HepG2 (cell line): ENCODE results near the gene AGRN. TPM values are rescaled to one million over a fixed set of nuclear protein-coding genes. Genes with fewer than 3 reads are reported as not detected.

Source experiments
- ATAC-seq: fragments of 200-7000 bp; cut with Tn5 transposase; 3 replicates; pipeline ENCODE4 v1.9.1; 2020; ENCODE audit warnings: mild to moderate bottlenecking, moderate library complexity
- BruUV-seq: library from RNA; stranded (reverse); fragments of 400-500 nt; replicated peaks from 2 replicates; lab custom pipeline; 2021; lab: Mats Ljungman, UMichigan
- CTCF ChIA-PET: fragments of 300-600 bp; formaldehyde crosslinking; extraction: SDS; loops from one replicate; lab custom pipeline; 2021; ENCODE audit warnings: low total read pairs, inconsistent platforms, low intra/inter-chr PET ratio; lab: Yijun Ruan, JAX
- POLR2A ChIA-PET: fragments of 350-600 bp; sonication (Branson Sonifier 250); formaldehyde crosslinking; loops from one replicate; lab custom pipeline; 2020; ENCODE audit warnings: antibody characterized with exemption, inconsistent platforms; lab: Yijun Ruan, JAX
- DNase-seq: peaks from one replicate; pipeline ENCODE4 v3.0.0-alpha.2; 2015; ENCODE audit warnings: low spot score
- FAIRE-seq: peaks from 3 replicates; lab custom pipeline; 2011; peaks lifted over from hg19 to GRCh38; lab: Jason Lieb, UNC
- H2AFZ ChIP-seq: one replicate; pipeline ENCODE4 v1.6.1; 2011; ENCODE audit warnings: low read length, inconsistent platforms
- H3K27ac ChIP-seq: fragments of 300-600 bp; 3 replicates; pipeline ENCODE4 v1.8.0; 2011; ENCODE audit warnings: mixed run types, mild to moderate bottlenecking, mixed read lengths, low read length, inconsistent platforms; ENCODE audit not compliant: insufficient read depth; ENCODE audit errors: extremely low read length
- H3K27me3 ChIP-seq, 2 experiments: fragments of 200-600 bp in 1 of 2; 2 replicates in 1 of 2; 3 replicates in 1 of 2; pipeline versions ENCODE4 v1.6.0 to v1.8.0; 2011; ENCODE audit warnings: low read length in 2 of 2, mild to moderate bottlenecking in 2 of 2, moderate library complexity in 2 of 2, inconsistent platforms in 1 of 2; ENCODE audit not compliant: insufficient read depth in 2 of 2, control insufficient read depth in 1 of 2
- H3K36me3 ChIP-seq, 2 experiments: fragments of 200-600 bp in 1 of 2; replicated peaks in 1 of 2; 2 replicates in 1 of 2; 3 replicates in 1 of 2; pipeline versions ENCODE4 v1.5.1 to v1.8.0; 2011; ENCODE audit warnings: low read length in 2 of 2, inconsistent platforms in 1 of 2; ENCODE audit not compliant: insufficient read depth in 2 of 2, control insufficient read depth in 1 of 2
- H3K4me1 ChIP-seq: 2 replicates; pipeline ENCODE4 v1.5.1; 2012; ENCODE audit warnings: low read length, inconsistent platforms; ENCODE audit not compliant: insufficient read depth
- H3K4me2 ChIP-seq: 2 replicates; pipeline ENCODE4 v1.6.0; 2011; ENCODE audit warnings: low read depth, low read length, inconsistent platforms
- H3K4me3 ChIP-seq, 3 experiments: fragments of 200-600 bp in 1 of 3; sonication (generic), shearing (Covaris generic) in 1 of 3; replicated peaks in 1 of 3; 2 replicates each; pipeline ENCODE4 v1.5.1; 2011 to 2016; ENCODE audit warnings: low read length in 3 of 3, inconsistent platforms in 2 of 3, low read depth in 2 of 3, mild to moderate bottlenecking in 2 of 3, control low read depth in 1 of 3, mixed read lengths in 1 of 3; ENCODE audit not compliant: insufficient read depth in 1 of 3
- H3K79me2 ChIP-seq: one replicate; pipeline ENCODE4 v1.6.1; 2011; ENCODE audit warnings: low read length, inconsistent platforms; ENCODE audit not compliant: insufficient read depth
- H3K9ac ChIP-seq: 2 replicates; pipeline ENCODE4 v1.6.0; 2011; ENCODE audit warnings: mild to moderate bottlenecking, low read depth, low read length, inconsistent platforms; ENCODE audit not compliant: insufficient read depth
- H3K9me3 ChIP-seq: 2 replicates; pipeline ENCODE4 v1.5.1; 2012; ENCODE audit warnings: mild to moderate bottlenecking, low read length
- H4K20me1 ChIP-seq: 2 replicates; pipeline ENCODE4 v1.6.0; 2011; ENCODE audit warnings: inconsistent platforms, mild to moderate bottlenecking, low read length, moderate library complexity; ENCODE audit not compliant: insufficient read depth
- CENPBD1 ChIP-seq: sonication (generic); formaldehyde crosslinking; IDR thresholded peaks from 2 replicates; pipeline ENCODE4 v1.8.0; 2022; ENCODE audit warnings: missing genetic modification reagents, low read depth, mild to moderate bottlenecking, borderline replicate concordance
- DBP ChIP-seq: sonication (generic); formaldehyde crosslinking; IDR thresholded peaks from 2 replicates; pipeline ENCODE4 v1.4.0; 2020; ENCODE audit warnings: missing genetic modification reagents; ENCODE audit errors: not compliant biosample characterization
- MBD4 ChIP-seq: IDR thresholded peaks from 2 replicates; pipeline ENCODE4 v1.6.1; 2012; ENCODE audit warnings: low read length, inconsistent platforms, borderline replicate concordance
- MED8 ChIP-seq: sonication (generic); formaldehyde crosslinking; IDR thresholded peaks from 2 replicates; pipeline ENCODE4 v1.8.1; 2023; ENCODE audit warnings: mild to moderate bottlenecking, missing genetic modification reagents; ENCODE audit not compliant: insufficient replicate concordance
- MXD3 ChIP-seq: IDR thresholded peaks from 2 replicates; pipeline ENCODE4 v1.6.1; 2016; ENCODE audit warnings: mild to moderate bottlenecking, missing biosample characterization, missing genetic modification reagents
- NFKBIZ ChIP-seq: IDR thresholded peaks from 2 replicates; pipeline ENCODE4 v1.6.1; 2018; ENCODE audit warnings: missing genetic modification reagents, missing compliant biosample characterization
- PRPF4 ChIP-seq: fragments of 200-400 bp; formaldehyde crosslinking; IDR thresholded peaks from 2 replicates; pipeline ENCODE4 v1.6.1; 2016; ENCODE audit warnings: low read length, low read depth; ENCODE audit not compliant: poor library complexity, severe bottlenecking
- RXRA ChIP-seq: sonication (generic); formaldehyde crosslinking; IDR thresholded peaks from 2 replicates; pipeline ENCODE4 v1.5.1; 2020; ENCODE audit warnings: missing genetic modification reagents
- TBX3 ChIP-seq: fragments of 450-650 bp; IDR thresholded peaks from 2 replicates; pipeline ENCODE4 v1.6.1; 2017; ENCODE audit warnings: antibody characterized with exemption, mild to moderate bottlenecking, inconsistent platforms, borderline replicate concordance
- TFDP1 ChIP-seq: IDR thresholded peaks from 2 replicates; pipeline ENCODE4 v1.6.1; 2016; ENCODE audit warnings: missing compliant biosample characterization, missing genetic modification reagents, borderline replicate concordance
- TFE3 ChIP-seq: IDR thresholded peaks from 2 replicates; pipeline ENCODE4 v1.6.1; 2016
- ZBTB7A ChIP-seq: sonication (generic); formaldehyde crosslinking; IDR thresholded peaks from 2 replicates; pipeline ENCODE4 v1.8.0; 2022; ENCODE audit warnings: mild to moderate bottlenecking, missing genetic modification reagents
- ZBTB8A ChIP-seq: sonication (generic); formaldehyde crosslinking; IDR thresholded peaks from 2 replicates; pipeline ENCODE4 v1.4.0; 2020; ENCODE audit warnings: mild to moderate bottlenecking, low read depth, missing genetic modification reagents, borderline replicate concordance
- ZC3H4 ChIP-seq: sonication (generic); formaldehyde crosslinking; IDR thresholded peaks from 2 replicates; pipeline ENCODE4 v1.4.0; 2020; ENCODE audit warnings: missing genetic modification reagents, borderline replicate concordance
- ZFYVE20 ChIP-seq: sonication (generic); formaldehyde crosslinking; IDR thresholded peaks from 2 replicates; pipeline ENCODE4 v1.8.0; 2023; ENCODE audit warnings: low read depth, mild to moderate bottlenecking, moderate library complexity, missing genetic modification reagents, borderline replicate concordance
- ZNF446 ChIP-seq: sonication (generic); formaldehyde crosslinking; IDR thresholded peaks from 2 replicates; pipeline ENCODE4 v1.5.0; 2020; ENCODE audit warnings: mild to moderate bottlenecking, missing genetic modification reagents
- ZNF496 ChIP-seq: sonication (generic); formaldehyde crosslinking; IDR thresholded peaks from 2 replicates; pipeline ENCODE4 v1.8.1; 2023; ENCODE audit warnings: mild to moderate bottlenecking, moderate library complexity, missing genetic modification reagents; ENCODE audit not compliant: insufficient replicate concordance
- ZNF589 ChIP-seq: sonication (generic); formaldehyde crosslinking; conservative IDR thresholded peaks from 2 replicates; pipeline ENCODE4 v1.8.0; 2022; ENCODE audit warnings: mild to moderate bottlenecking, moderate library complexity, missing genetic modification reagents
- ZNF720 ChIP-seq: sonication (generic); formaldehyde crosslinking; IDR thresholded peaks from 2 replicates; pipeline ENCODE4 v1.4.0; 2020; ENCODE audit warnings: missing genetic modification reagents
- ZNF737 ChIP-seq: sonication (generic); formaldehyde crosslinking; IDR thresholded peaks from 2 replicates; pipeline ENCODE4 v1.5.0; 2020; ENCODE audit warnings: missing genetic modification reagents, mild to moderate bottlenecking, borderline replicate concordance
- WGBS: methylation state at CpG from one replicate; pipeline ENCODE4 v1.1.6; 2017; ENCODE audit warnings: low lambda C conversion rate; 5-methylcytosine and 5-hydroxymethylcytosine counted together
- in situ Hi-C: cut with HindIII; loops from 2 replicates; pipeline ENCODE4 v1.10.0; 2017; ENCODE audit warnings: low pct_unique_long_range_greater_than_20kb; ENCODE audit not compliant: extremely low pct_ligation_motif_present
- intact Hi-C: fragments of 100-400 bp; cut with micrococcal nuclease; formaldehyde crosslinking; loops from one replicate; pipeline ENCODE4 v1.10.0; 2022; ENCODE audit not compliant: unreplicated experiment
- polyA plus RNA-seq, 8 experiments: library from polyadenylated mRNA; depleted of rRNA in 3 of 8; stranded (reverse) in 7 of 8; unstranded in 1 of 8; fragments of >200 nt; fragmentation: Illumina TruSeq in 4 of 8; extraction: Trizol in 4 of 8; gene quantifications; 2 replicates each; pipeline versions ENCODE4 v1.2.1 to v1.2.3, GENCODE V29; 2011 to 2016; ENCODE audit warnings: low read depth in 4 of 8, missing spikeins in 1 of 8, mixed read lengths in 1 of 8; ENCODE audit not compliant: insufficient read depth in 1 of 8
- total RNA-seq, 5 experiments: library from RNA; depleted of rRNA; stranded (reverse); fragments of >200 nt; fragmentation: Illumina TruSeq; extraction: Trizol; gene quantifications; 2 replicates each; pipeline ENCODE4 v1.2.3, GENCODE V29; 2016; ENCODE audit warnings: low read depth in 1 of 5

AGRN gene
- total and polyA plus RNA-seq, 2 of the 13 experiments (the other 11 are each of a cell fraction or from before 2014, with no cell fraction given): 29.8 to 65.2 TPM

- H3K9ac ChIP-seq: peak overlapping the region; percentile 84
- peak overlapping the region; percentile 92 for H3K4me2 ChIP-seq
- DNase-seq (no peak), FAIRE-seq (no peak), ATAC-seq (peak; percentile 7)
- H3K4me3 ChIP-seq: peak overlapping the region; percentile 63 to 78 (median 78)
- intact Hi-C loops (no loop called here), in situ Hi-C loops (no loop called here)
- H3K36me3 ChIP-seq: no peaks in the 10 kb centered on the region
- H3K4me1 ChIP-seq: peaks cover 57% of the 10 kb centered on the region
- no peaks in the 10 kb centered on the region for H3K9me3 ChIP-seq
- H3K27ac ChIP-seq: peak overlapping the region; percentile 97
- no CpG with 5 or more reads among the region's 86 CpGs for WGBS
- ChIA-PET CTCF (no interaction called here), POLR2A (interaction anchor here (1.0 to 3.2 kb wide), 5 partner anchors 7 to 20 kb away, joined by 3 to 13 read pairs (median 6); partner anchors contain the start of genes ISG15 and PERM1)
- no peak overlapping the region for H2AFZ ChIP-seq
- TSS peak; percentile 75 for BruUV-seq
- no peaks in the 10 kb centered on the region for H3K27me3 ChIP-seq
- peaks cover 4% of the 10 kb centered on the region; the same call in 1 of the 2 replicates for H4K20me1 ChIP-seq
- peaks cover 12% of the 10 kb centered on the region for H3K79me2 ChIP-seq
- TF ChIP-seq PRPF4 (no peak), TBX3 (no peak), ZBTB7A (CRISPR knock-in tag) (no peak), RXRA (no peak), DBP (CRISPR knock-in tag) (peak; percentile 36), CENPBD1 (CRISPR knock-in tag) (no peak), ZBTB8A (CRISPR knock-in tag) (no peak), TFE3 (no peak), ZC3H4 (CRISPR knock-in tag) (no peak), ZNF720 (CRISPR knock-in tag) (no peak), MBD4 (no peak), MED8 (CRISPR knock-in tag) (no peak), TFDP1 (CRISPR knock-in tag) (no peak; the same call in 1 of the 2 replicates), ZNF589 (CRISPR knock-in tag) (no peak), ZNF496 (no peak), NFKBIZ (CRISPR knock-in tag) (no peak), MXD3 (CRISPR knock-in tag) (no peak), ZNF737 (CRISPR knock-in tag) (no peak), ZNF446 (CRISPR knock-in tag) (no peak), ZFYVE20 (CRISPR knock-in tag) (no peak; the same call in 1 of the 2 replicates)
Measured at GRCh38 chr1:998995-999724, 20.8 kb upstream of the AGRN start.
